ENCODE measurements around the gene MICAL3. TPM values are rescaled to one million over a fixed set of nuclear protein-coding genes. Genes with fewer than 3 reads are reported as not detected.

The MICAL3 gene
- total and polyA plus RNA-seq, 9 of the 15 experiments (the other 6 are each of a cell fraction or from before 2014, with no cell fraction given) = 0.53 to 32.1 (median 12.3) TPM

DNA sequence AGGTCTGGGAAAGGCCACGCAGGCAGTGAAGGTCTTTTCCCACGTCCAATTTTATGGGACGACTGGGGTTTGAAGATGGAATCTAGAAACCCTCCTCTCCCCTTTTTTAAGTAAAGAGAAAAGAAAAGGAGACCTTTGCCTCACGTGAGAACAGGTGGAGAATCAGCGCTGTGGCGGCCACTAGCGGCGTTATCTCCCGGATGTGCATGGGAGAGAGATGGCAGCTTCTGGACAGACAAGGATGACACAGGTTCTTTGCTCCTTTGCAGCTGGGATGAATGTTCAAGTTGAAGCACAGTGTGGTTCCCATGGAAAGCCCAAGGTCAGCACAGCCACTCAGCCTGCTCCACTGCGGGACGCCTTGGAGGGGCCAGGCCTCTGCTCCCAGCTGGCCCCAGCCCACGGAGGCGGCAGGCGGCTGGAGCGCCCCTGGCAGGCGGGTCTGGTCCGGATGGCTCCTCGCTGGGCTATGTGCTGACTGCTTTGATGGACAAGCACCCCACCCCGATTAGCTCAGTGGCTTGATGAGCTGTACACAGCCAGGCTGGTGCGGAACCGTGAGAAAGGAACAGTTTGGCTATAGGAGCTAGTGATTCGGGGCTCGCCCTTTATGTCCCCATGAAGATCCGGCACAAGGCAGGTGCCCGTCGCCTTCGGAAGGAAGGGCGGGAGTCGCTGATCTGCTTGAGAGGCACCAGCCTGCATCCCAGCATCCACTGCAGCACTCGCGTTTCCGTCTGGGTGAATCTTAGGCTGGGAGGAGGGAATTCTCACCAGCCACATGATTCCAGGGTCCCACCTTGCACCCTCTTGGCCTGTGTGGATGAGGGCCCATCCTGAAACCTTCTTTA lies 235.6 kb downstream of the MICAL3 start (continued):
- no peak for TF ChIP-seq GABPB2 (CRISPR knock-in tag; conservative IDR thresholded peaks at IDR 0.05)
- TF ChIP-seq, protein P1, sequence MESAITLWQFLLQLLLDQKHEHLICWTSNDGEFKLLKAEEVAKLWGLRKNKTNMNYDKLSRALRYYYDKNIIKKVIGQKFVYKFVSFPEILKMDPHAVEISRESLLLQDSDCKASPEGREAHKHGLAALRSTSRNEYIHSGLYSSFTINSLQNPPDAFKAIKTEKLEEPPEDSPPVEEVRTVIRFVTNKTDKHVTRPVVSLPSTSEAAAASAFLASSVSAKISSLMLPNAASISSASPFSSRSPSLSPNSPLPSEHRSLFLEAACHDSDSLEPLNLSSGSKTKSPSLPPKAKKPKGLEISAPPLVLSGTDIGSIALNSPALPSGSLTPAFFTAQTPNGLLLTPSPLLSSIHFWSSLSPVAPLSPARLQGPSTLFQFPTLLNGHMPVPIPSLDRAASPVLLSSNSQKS (CRISPR knock-in tag; IDR thresholded peaks at IDR 0.05) = no peak
- TF ChIP-seq ZNF232 (CRISPR knock-in tag; IDR thresholded peaks at IDR 0.05) = no peak
- no peak for TF ChIP-seq NONO (IDR thresholded peaks at IDR 0.05; ENCODE audit: low read depth in 2 of 2, low read length in 1 of 2)
- TF ChIP-seq, protein P2, sequence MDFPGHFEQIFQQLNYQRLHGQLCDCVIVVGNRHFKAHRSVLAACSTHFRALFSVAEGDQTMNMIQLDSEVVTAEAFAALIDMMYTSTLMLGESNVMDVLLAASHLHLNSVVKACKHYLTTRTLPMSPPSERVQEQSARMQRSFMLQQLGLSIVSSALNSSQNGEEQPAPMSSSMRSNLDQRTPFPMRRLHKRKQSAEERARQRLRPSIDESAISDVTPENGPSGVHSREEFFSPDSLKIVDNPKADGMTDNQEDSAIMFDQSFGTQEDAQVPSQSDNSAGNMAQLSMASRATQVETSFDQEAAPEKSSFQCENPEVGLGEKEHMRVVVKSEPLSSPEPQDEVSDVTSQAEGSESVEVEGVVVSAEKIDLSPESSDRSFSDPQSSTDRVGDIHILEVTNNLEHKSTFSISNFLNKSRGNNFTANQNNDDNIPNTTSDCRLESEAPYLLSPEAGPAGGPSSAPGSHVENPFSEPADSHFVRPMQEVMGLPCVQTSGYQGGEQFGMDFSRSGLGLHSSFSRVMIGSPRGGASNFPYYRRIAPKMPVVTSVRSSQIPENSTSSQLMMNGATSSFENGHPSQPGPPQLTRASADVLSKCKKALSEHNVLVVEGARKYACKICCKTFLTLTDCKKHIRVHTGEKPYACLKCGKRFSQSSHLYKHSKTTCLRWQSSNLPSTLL (IDR thresholded peaks at IDR 0.05) = no peak
- TF ChIP-seq KHSRP (IDR thresholded peaks at IDR 0.05) = no peak
- TF ChIP-seq, protein P3, sequence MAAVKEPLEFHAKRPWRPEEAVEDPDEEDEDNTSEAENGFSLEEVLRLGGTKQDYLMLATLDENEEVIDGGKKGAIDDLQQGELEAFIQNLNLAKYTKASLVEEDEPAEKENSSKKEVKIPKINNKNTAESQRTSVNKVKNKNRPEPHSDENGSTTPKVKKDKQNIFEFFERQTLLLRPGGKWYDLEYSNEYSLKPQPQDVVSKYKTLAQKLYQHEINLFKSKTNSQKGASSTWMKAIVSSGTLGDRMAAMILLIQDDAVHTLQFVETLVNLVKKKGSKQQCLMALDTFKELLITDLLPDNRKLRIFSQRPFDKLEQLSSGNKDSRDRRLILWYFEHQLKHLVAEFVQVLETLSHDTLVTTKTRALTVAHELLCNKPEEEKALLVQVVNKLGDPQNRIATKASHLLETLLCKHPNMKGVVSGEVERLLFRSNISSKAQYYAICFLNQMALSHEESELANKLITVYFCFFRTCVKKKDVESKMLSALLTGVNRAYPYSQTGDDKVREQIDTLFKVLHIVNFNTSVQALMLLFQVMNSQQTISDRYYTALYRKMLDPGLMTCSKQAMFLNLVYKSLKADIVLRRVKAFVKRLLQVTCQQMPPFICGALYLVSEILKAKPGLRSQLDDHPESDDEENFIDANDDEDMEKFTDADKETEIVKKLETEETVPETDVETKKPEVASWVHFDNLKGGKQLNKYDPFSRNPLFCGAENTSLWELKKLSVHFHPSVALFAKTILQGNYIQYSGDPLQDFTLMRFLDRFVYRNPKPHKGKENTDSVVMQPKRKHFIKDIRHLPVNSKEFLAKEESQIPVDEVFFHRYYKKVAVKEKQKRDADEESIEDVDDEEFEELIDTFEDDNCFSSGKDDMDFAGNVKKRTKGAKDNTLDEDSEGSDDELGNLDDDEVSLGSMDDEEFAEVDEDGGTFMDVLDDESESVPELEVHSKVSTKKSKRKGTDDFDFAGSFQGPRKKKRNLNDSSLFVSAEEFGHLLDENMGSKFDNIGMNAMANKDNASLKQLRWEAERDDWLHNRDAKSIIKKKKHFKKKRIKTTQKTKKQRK (IDR thresholded peaks at IDR 0.05; ENCODE audit: borderline replicate concordance, low read depth, low read length) = no peak
- no peak for TF ChIP-seq FOXA1 (IDR thresholded peaks at IDR 0.05; ENCODE audit: borderline replicate concordance)
- no peak for TF ChIP-seq RBM25 (IDR thresholded peaks at IDR 0.05; ENCODE audit: low read depth, low read length, severe bottlenecking)
- TF ChIP-seq NR1H2 (CRISPR knock-in tag; IDR thresholded peaks at IDR 0.05) = no peak
- no peak for TF ChIP-seq ZNF140 (CRISPR knock-in tag; IDR thresholded peaks at IDR 0.05)

Measured in K562 (cell line).